Breast epithelium (tissue), 3 donors: ENCODE results near the gene AMT.

Source experiments
- CTCF ChIP-seq, 3 donors: fragments of 450-650 bp; IDR thresholded peaks; one replicate each; pipeline ENCODE4 v1.5.1; 2016 to 2017; ENCODE audit warnings: antibody characterized with exemption in 3 of 3, mild to moderate bottlenecking in 3 of 3, moderate library complexity in 3 of 3
- POLR2A ChIP-seq: fragments of 450-650 bp; IDR thresholded peaks from one replicate; pipeline ENCODE4 v1.6.1; 2016; ENCODE audit warnings: antibody characterized with exemption, mild to moderate bottlenecking, moderate library complexity
- POLR2AphosphoS5 ChIP-seq, 3 donors: sonication (generic); formaldehyde crosslinking; IDR thresholded peaks; one replicate each; pipeline ENCODE4 v1.6.1; 2017; ENCODE audit warnings: antibody characterized with exemption in 3 of 3

GRCh38 chr3:49397470-49397869 lies 24.8 kb downstream of the AMT start:
- TF ChIP-seq POLR2A = no peak
- no peak for TF ChIP-seq POLR2AphosphoS5 (IDR thresholded peaks at IDR 0.05)
- no peak for TF ChIP-seq CTCF (IDR thresholded peaks at IDR 0.05)
